ENCODE results near the gene SKA3.
"Not testable (repeated sequence)": the region's sequence is repeated elsewhere in the genome, so short reads cannot be mapped to it uniquely, and the experiment has no call there.

SKA3 gene

DNA sequence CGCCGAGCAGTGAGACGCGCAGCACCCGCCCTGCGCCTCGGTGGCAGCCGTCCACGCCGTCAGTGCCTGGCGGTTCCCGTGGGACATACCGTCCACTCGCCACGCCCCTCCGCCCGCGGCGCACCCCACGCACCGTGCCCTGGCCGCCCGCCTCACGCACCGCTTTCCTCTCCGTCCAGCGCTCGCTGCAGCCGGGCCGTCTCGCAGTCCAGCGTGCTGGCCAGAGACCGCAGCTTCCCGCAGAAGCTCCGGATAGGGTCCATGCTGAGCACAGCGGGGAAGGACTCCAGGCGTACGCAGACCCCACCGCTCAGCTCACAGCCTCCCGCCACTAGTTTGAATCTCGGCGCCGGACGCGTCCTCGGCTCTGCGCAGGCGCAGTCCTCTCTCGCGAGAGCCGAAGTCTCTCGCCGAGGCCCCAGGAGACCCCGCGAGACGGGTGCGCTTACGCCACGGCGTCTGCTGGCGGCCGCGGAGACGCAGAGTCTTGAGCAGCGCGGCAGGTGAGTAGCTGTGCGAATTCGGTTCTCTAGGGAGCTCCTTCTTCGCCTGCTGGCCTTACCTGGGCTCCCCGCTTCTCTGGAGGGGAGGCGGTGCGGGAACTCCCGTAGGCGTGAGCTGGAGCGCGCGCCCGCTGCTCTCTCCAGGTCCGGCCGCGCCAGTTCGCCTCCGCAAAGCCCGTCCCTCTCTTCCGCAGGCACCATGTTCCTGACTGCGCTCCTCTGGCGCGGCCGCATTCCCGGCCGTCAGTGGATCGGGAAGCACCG is at the start of gene SKA3, which contains the start of gene MRPL57:
Gene SKA3 (minus strand): TSS at position 338 of the 767 bp plus-strand sequence. CDS start 75 bp downstream, at position 263.
Gene MRPL57 (plus strand): TSS at position 444 of the 767 bp plus-strand sequence. CDS start 259 bp downstream, at position 703.
- peak; percentile 92 for DNase-seq

DNA sequence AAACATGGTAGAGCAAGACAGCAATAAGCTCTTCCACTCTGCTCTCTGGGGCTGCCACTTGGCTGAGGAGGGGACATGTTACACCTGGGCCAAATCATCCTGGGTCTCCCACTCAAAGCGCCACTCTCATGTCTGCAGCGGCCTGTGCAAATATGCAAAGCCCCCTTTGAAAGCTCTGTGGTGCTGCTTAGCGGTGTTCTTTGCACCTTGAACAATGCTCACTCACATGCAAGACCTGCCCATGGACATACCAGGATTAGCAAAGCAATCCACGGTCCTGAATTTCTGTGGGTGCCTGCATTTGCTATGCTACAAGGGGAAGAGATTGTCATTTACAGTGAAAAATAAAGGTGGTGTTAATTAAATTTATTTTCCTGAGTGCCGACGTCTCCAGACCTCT is 48.7 kb upstream of the SKA3 start:
- DNase-seq, result no peak

DNA sequence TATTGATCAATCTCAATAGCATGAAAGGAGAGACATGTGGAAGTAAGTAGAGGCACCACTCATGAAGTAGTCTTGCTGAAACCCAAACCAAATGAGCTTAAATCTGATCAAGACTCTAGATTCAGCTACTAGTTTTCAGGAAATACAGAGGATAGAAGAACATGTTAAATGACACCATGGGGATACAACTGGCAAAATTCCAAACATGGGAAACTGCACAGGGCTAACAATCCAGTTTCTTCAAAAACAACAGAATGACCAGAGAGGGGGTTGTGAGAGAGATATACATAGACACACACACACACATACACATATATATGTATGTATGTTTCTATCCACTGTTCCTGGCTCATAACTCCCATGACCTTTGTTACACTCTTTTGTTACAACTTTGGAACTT is 44.9 kb upstream of the SKA3 start:
- no peak for DNase-seq

DNA sequence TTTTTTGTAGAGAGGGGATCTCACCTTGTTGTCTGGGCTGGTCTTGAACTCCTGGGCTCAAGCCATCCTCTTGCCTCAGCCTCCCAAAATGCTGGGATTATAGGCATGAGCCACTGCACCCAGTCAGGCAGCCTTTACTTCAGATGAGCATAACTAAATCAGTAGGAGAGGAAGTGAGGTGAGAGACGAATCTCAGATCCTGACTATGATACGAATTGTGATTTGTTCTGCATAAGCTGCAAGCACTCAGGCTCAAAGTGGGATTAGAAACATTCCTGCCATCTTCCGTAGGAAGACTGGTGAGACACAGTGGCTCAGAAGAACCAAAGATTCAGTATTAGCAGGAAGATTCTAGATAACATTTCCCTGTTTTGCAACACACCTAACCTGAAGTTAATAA is 43.4 kb upstream of the SKA3 start:
- not testable (repeated sequence) for DNase-seq

DNA sequence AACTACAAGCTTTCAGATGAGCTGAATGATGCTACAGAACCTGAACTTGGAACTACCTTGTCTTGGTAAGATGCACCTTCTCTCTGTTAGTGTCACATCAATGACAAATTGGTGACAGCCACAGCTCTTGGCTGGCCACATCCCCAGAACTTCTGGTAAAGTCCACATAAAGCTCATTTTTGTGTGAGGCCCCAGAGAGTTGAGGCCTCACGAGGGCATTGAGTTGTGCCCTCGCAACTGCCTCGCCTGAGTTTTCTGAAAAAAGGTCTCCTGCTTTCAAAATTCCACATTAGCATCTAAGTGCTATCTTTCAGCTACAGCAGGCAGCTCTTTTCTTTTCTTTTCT is 42.7 kb upstream of the SKA3 start:
- DNase-seq, result no peak

DNA sequence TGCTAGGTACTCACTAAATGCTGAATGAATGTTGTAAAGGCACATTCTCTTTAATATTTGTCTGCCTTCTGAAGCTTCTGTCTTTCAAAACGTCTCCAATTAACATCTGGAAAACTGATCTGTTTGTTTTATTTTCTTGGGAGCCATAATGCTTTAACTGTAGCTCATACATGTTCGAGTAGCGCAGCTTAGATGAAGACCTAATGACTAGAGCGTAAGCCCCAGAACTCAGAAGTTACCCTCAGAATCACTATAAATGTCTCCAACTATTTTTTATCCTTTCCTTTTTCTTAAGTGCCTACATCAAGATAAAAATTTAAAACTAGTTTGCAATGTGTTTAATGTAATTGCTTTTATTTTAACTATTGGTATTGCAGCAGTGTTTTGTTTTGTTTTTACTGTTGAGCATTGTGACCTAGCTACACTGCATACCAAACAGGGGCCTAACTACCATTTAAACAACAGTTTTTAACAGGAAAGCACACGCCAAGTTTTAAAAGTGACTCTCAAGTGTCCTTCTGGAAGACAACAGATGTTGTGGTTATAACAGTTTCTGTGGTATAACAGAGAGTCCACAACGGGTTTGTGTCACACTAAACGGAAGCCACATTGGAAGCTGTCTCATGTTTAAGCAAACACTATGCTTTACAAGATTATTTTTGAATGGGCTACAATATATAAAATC is 42.1 kb upstream of the SKA3 start:
- DNase-seq, result no peak

DNA sequence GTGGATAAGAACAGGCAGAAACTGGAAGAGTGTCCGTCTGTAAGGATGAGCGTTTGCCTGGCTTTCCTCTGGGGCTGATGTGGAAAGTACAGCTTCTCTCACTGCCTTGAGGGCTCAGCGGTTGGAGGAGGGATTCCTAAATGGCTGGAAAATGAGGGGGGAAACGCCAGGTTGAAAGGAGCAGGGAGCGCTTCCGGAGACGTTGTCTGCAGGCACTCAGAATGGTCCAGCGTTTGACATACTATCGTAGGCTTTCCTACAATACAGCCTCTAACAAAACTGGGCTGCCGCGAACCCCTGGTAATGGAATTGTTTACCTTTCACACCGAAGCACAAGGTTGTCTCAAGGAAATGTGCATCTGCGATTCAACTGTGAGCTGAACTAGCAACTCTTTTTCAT is 40.0 kb upstream of the SKA3 start:
- DNase-seq, result no peak

DNA sequence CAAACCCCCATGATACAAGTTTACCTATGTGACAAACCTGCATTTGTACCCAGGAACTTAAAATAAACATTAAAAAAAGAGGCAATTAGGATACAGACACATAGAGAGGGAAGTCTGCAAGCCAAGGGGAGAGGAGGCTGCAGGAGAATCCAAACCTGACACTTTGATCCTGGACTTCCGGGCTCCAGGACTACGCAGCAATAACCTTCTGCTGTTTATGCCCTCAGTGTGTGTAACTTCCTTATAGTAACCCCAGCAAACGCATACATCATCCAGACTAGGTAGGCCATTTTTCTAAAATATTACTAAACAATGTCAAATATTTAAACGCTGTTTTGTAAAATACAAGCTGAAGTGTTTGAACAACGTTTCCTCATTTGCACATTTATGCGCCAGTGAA is 39.1 kb upstream of the SKA3 start:
- not testable (repeated sequence) for DNase-seq

DNA sequence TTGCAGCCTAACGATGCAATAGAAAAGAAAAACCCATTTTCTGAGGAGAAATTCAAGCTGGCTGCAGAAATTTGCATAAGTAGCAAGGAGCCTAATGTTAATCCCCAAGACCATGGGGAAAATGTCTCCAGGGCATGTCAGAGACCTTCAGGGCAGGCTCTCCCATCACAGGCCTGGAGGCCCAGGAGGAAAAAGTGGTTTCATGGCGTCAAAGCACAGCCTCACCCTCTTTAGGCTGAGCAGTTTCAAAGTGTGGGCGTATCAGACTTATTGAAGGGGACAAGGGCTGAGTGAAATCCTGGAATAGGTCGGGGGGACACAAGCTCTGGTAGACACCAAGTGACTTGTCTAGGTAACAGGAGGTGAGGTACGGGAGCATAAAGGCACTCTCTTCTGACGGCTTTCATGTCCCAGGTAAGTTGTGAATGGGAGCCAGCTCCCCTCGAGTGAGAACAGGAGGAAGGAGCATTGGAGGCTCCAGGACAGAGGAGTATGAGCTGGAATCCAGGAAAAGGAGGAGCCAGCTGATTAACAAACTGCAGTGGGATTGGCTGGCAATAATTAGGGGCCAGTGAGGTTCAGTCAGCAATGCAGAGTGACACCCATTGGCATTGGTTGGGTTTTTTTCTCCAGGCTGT is 35.9 kb upstream of the SKA3 start:
- DNase-seq, result no peak

DNA sequence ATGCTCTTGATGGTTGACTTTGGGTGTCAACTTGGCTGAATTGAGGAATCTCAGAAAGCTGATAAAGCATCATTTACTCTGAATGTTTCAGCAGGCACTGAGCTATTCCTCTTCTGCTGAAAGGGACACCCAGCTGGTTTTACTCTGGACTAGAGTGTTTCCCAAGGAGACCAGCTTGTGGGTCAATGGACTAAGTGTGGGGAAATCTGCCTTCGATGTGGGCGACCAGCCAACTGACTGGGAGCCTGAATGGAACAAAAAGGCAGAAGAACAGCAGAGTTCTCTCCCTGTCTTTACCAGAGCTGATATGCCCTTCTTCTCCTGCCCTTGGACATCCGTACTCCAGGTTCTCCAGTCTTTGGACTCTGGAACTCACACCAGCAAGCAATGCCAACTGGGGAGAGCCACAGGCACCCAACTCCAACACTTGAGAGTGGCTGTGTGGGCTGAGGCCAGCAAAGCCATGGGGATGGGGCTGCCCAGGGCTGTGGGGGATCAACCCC is 32.4 kb upstream of the SKA3 start:
- DNase-seq, result no peak

DNA sequence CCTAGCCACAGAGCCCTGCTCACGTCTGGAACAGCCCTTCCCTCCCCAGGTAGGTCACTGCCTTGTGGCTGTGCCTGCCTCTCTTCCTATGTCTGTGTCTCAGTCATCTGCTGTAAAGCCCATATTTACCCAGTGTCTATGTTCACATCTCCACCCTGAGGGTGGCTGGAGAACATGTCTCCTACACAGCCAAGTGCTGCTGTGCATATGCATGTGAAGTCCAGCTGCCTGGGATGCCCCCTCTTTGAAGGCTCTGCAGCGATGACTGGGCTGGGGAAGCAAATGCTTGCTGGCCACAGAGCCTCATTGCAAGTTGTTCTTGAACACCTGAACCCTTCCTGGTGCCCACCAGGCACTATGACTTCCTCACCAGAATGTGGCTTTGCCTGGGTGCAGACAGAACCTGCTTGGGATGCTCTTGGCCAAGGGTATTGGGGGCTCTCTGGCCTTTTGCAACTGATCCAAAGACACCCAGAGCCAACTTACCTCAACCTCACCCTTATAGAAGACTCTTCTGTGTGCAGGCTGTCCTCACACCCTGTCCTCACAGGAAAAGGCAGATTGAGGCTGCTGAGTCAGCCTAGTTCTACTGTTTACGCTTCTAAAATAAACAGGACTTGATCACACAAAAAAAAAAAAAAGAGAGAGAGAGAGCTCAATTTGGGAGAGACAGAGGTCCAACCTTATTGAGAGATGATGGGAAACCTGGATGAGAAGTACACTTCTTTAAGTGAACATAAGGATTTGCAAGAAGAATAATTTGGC is 26.6 kb upstream of the SKA3 start:
- no peak for DNase-seq

DNA sequence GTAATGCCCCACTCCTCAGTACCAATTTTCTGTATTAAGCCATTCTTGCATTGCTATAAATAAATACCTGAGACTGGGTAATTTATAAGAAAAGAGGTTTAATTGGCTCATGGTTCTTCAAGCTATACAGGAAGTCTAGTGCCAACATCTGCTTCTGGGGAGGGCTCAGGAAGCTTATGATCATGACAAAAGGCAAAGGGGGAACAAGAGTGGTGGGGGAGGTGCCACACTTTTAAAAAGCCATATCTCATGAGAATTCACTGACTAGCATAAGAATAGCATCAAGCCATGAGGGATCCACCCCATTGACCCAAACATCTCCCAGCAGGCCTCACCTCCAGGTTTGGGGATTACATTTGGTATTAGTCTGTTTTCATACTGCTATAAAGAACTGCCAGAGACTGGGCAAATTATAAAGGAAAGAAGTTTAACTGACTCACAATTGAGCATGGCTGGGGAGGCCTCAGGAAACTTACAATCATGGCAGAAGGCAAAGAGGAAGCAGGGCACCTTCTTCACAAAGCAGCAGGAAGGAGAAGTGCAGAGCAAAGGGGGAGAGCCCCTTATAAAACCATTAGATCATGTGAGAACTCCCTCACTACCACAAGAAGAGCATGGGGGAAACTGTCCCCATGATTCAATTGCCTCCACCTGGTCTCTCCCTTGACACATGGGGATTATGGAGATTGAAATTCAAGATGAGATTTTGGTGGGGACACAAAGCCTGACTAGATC is 25.3 kb upstream of the SKA3 start:
- not testable (repeated sequence) for DNase-seq

DNA sequence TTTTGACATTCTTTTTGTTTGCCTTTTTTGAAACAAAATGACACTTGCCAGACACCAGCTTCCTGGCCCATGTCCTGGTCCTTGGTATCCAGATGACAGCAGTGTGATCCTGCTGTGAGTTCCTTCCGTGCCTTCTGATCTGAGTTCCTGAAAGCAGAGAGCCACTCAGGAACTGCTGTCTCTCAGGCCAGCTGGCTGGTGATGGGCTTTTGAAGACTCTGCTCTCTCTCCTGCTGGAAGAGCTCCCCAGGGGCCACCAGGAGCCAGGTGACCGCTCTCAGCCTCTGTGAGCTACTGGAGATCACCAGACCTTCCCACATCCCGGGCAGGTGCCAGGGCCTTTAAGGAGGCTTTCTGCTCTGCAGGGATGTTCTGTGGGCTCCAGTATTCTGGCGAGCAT is 22.0 kb upstream of the SKA3 start:
- DNase-seq, result not testable (repeated sequence)

DNA sequence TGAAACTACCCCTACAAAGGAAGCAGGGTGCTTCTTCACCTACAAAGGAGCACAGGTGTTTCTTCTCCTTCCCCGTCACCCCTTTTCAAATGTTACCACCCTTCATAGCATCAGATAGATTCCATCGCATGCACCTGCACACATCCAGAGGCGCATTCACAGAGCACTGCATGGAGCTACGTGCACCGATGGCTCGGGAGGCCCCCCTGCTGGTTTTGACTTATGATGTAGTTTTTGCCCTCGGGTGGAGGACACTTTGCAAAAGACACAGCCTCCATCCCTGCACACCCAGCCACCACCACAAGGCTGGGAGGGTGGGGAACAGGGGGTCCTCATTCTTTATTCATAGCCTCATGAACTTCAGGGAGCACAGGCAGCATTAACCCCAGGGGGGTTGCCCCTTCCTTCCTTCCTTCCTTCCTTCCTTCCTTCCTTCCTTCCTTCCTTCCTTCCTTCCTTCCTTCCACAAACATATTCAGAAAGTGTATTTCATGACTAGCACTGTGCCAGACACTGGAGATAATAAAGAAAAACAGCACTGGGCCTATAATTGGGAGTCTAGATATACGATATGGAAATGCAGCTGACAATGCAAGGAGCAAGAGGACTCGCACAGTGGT is 21.4 kb upstream of the SKA3 start:
- not testable (repeated sequence) for DNase-seq

DNA sequence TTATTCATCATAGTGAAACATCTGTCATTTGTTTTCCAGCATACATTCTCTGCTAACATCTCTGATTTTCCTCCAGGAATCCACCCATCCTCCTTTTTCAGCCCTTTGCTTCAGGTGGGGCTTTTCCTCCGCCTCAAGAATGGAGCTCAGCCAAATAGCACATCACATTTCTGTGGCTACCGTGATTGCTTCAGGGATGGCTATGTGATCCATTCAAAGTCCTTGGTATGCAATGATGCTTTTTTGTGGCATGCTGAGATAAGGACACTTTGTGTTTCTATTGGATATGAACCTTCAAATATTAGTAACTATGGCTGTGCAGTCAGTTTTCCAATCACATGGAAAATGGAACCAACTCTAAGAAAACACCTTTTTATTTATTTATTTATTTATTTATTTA is 18.4 kb upstream of the SKA3 start:
- DNase-seq, result not testable (repeated sequence)

DNA sequence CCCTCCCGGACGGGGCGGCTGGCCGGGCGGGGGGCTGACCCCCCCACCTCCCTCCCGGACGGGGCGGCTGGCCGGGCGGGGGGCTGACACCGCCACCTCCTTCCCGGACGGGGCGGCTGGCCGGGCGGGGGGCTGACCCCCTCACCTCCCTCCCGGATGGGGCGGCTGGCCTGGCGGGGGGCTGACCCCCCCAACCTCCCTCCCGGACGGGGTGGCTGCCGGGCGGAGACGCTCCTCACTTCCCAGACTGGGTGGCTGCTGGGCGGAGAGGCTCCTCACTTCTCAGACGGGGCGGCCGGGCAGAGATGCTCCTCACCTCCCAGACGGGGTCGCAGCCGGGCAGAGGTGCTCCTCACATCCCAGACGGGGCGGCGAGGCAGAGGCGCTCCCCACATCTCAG is 10.1 kb upstream of the SKA3 start:
- DNase-seq, result not testable (repeated sequence)

DNA sequence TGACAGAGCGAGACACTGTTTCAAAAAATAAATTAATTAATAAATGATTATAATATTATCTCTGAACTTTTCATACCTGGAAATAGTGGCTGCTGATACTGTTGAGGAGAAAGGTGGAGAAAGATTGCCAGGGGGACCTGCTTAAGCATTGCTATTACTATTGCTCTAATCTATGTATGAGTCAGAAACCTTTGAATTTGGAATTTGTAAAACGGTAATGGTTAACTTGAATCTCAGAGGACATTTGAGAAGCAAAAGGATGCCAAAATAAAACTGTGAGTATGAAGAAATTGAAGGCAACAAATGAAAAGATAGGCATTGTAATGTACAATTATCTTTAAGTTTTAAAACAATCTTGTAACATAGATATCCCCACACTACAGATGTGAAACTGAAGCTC is 5.3 kb upstream of the SKA3 start:
- no peak for DNase-seq

DNA sequence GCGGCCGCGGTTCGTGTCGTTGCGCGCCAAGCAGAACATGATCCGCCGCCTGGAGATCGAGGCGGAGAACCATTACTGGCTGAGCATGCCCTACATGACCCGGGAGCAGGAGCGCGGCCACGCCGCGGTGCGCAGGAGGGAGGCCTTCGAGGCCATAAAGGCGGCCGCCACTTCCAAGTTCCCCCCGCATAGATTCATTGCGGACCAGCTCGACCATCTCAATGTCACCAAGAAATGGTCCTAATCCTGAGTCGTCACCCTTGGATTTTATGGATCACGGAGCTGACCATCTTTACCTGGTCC is 581 bp upstream of the SKA3 start:
- DNase-seq, result no peak

DNA sequence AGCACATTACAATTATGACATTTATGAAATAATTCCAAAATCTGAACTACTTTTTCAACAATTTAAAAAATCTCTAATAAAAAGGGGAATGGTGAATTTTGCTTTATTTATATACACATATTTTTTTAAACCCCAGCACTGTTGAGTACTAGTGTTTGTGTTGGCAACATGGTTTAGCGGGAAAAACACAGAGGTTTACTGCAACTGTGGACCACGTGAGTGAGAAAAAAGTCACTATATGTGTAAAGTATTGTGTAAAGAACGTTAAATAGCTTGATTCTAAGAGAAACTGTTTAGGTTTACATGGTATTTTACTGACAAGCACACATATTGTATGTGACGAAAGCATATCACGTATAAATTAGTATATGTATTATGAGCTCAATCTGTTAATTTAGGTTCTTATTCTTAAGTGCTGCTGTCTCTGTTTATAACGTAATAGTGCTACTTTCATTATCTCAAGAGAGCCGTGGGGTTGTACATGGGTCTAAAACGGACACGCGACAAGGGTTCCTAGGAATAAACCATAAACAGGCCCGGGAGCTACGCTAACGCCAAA is 617 bp downstream of the SKA3 start:
- DNase-seq, result no peak

DNA sequence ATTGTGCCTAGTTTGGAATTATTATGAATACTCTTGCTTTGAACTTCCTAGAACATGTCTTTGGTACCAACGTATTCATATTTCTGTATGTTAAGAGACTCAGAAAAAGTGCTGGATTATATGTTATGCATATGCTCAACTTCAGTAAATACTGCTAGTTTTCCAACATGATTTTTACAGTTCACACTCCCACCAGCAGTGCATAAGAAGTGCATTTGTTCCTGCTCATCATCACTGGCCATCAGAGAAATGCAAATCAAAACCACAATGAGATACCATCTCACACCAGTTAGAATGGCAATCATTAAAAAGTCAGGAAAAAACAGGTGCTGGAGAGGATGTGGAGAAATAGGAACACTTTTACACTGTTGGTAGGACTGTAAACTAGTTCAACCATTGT is 2.6 kb downstream of the SKA3 start:
- DNase-seq, result not testable (repeated sequence)

DNA sequence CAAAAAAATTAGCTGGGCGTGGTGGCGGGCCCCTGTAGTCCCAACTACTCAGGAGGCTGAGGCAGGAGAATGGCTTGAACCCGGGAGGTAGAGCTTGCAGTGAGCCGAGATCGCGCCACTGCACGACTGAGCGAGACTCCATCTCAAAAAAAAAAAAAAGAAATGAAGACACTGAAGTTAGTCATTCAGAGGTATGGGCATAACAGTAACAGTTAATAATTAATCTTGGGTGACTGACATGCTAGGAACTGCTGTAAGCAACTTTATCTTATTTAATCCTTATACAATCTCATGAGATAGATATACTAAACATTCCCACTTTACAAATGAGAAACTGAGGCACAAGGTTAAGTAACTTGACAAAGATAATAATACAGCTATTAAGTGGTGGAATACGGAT is 4.9 kb downstream of the SKA3 start:
- no peak for DNase-seq

DNA sequence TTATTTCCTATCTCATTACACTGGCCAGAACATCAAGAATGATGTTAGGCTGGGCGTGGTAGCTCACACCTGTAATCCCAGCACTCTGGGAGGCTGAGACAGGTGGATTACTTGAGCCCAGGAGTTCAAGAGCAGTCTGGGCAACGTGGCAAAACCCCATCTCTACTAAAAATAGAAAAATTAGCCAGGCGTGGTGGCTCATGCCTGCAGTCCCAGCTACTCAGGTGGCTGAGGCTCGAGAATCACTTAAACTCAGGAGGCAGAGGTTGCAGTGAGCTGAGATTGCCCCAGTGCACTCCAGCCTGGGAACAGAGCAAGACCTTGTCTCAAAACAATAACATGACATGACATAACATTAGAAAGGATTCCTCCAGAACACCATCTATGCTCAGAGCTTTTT is 10.7 kb downstream of the SKA3 start:
- DNase-seq, result not testable (repeated sequence)
